K562 (cell line): ENCODE data around the gene LEMD3. TPM values are rescaled to one million over a fixed set of nuclear protein-coding genes. Genes with fewer than 3 reads are reported as not detected.

ENCODE experiments used
- BRD9 ChIP-seq: fragments of 450-650 bp; IDR thresholded peaks from 2 replicates; pipeline ENCODE4 v1.6.1; 2018; ENCODE audit warnings: low read depth; ENCODE audit not compliant: partially characterized antibody
- CHD1 ChIP-seq: fragments of 200-600 bp; sonication (generic); IDR thresholded peaks from one replicate; pipeline ENCODE4 v1.6.1; 2012; ENCODE audit warnings: mild to moderate bottlenecking, moderate library complexity, low read length, inconsistent platforms
- CREM ChIP-seq: IDR thresholded peaks from 2 replicates; pipeline ENCODE4 v1.6.1; 2014; ENCODE audit warnings: antibody characterized with exemption, low read depth
- GMEB1 ChIP-seq: fragments of 250-450 bp; sonication (Bioruptor Pico); IDR thresholded peaks from 2 replicates; pipeline ENCODE4 v1.4.0; 2020; ENCODE audit warnings: mild to moderate bottlenecking
- HDAC1 ChIP-seq, 2 experiments: fragments of 450-650 bp; IDR thresholded peaks; 2 replicates each; pipeline ENCODE4 v1.6.1; 2016 to 2017; ENCODE audit warnings: inconsistent platforms in 1 of 2, mild to moderate bottlenecking in 1 of 2, moderate library complexity in 1 of 2
- IFI16 ChIP-seq: fragments of 250-450 bp; sonication (Bioruptor Pico); IDR thresholded peaks from 2 replicates; pipeline ENCODE4 v2.1.2; 2022; ENCODE audit warnings: mild to moderate bottlenecking, inconsistent platforms
- L3MBTL2 ChIP-seq: fragments of 450-650 bp; IDR thresholded peaks from 2 replicates; pipeline ENCODE4 v1.6.1; 2016; ENCODE audit warnings: mild to moderate bottlenecking, moderate library complexity
- MXD1 ChIP-seq: fragments of 250-450 bp; sonication (Bioruptor Pico); IDR thresholded peaks from 2 replicates; pipeline ENCODE4 v1.8.0; 2021; ENCODE audit warnings: borderline replicate concordance, mild to moderate bottlenecking, moderate library complexity; ENCODE audit not compliant: poor library complexity, severe bottlenecking
- NCOA2 ChIP-seq, 2 experiments: fragments of 450-650 bp; IDR thresholded peaks; 2 replicates each; pipeline ENCODE4 v1.6.1; 2018; ENCODE audit warnings: mild to moderate bottlenecking in 2 of 2, moderate library complexity in 1 of 2; ENCODE audit not compliant: partially characterized antibody in 2 of 2
- NELFE ChIP-seq: IDR thresholded peaks from 2 replicates; pipeline ENCODE4 v1.6.1; 2011; ENCODE audit warnings: mild to moderate bottlenecking; ENCODE audit not compliant: insufficient read depth, insufficient read length
- SMAD1 ChIP-seq: fragments of 150-350 bp; IDR thresholded peaks from 2 replicates; pipeline ENCODE4 v1.6.1; 2014; ENCODE audit warnings: low read length, low read depth; ENCODE audit not compliant: partially characterized antibody
- TGIF2 ChIP-seq: sonication (generic); formaldehyde crosslinking; IDR thresholded peaks from 2 replicates; pipeline ENCODE4 v1.8.1; 2022; ENCODE audit warnings: mild to moderate bottlenecking, missing genetic modification reagents, moderate library complexity
- TRIM24 ChIP-seq, 2 experiments: fragments of 450-650 bp; IDR thresholded peaks; 2 replicates each; pipeline ENCODE4 v1.6.1; 2016
- TRIM25 ChIP-seq: fragments of 450-650 bp; IDR thresholded peaks from 2 replicates; pipeline ENCODE4 v1.7.0; 2016; ENCODE audit warnings: borderline replicate concordance
- ZBTB34 ChIP-seq: fragments of 250-450 bp; sonication (Bioruptor Pico); IDR thresholded peaks from 2 replicates; pipeline ENCODE4 v1.8.0; 2021; ENCODE audit warnings: mild to moderate bottlenecking, moderate library complexity
- ZMIZ1 ChIP-seq, 2 experiments: fragments of 150-350 bp in 1 of 2; IDR thresholded peaks; 2 replicates each; pipeline ENCODE4 v1.6.1; 2012 to 2016; ENCODE audit warnings: low read depth in 2 of 2, low read length in 2 of 2, mild to moderate bottlenecking in 1 of 2, moderate library complexity in 1 of 2
- ZNF24 ChIP-seq: fragments of 450-650 bp; IDR thresholded peaks from 2 replicates; pipeline ENCODE4 v1.6.1; 2016
- ZNF584 ChIP-seq: fragments of 200-800 bp; sonication (Bioruptor generic); IDR thresholded peaks from 2 replicates; pipeline ENCODE4 v1.6.1; 2016; ENCODE audit warnings: low read depth, mild to moderate bottlenecking, missing genetic modification characterization, missing compliant biosample characterization
- polyA plus RNA-seq, 8 experiments: library from polyadenylated mRNA; depleted of rRNA in 4 of 8; stranded (reverse) in 5 of 8; unstranded in 3 of 8; fragments of >200 nt; fragmentation: Nextera tagmentation in 2 of 8; fragmentation: Illumina TruSeq in 1 of 8; extraction: Ambion mirVana in 2 of 8; extraction: Trizol in 1 of 8; gene quantifications; 2 replicates each; pipeline versions ENCODE4 v1.2.1 to v1.2.3, GENCODE V29; 2011 to 2014; ENCODE audit warnings: inconsistent platforms in 1 of 8, missing spikeins in 1 of 8
- total RNA-seq, 7 experiments: library from RNA; depleted of rRNA in 6 of 7; stranded (reverse); fragments of >200 nt in 6 of 7; fragmentation: Illumina TruSeq in 2 of 7; extraction: Trizol in 2 of 7; gene quantifications; 2 replicates each; pipeline versions ENCODE4 v1.2.1 to v1.2.3, GENCODE V29; 2011 to 2021; ENCODE audit warnings: low replicate concordance in 1 of 7

Gene LEMD3
- total and polyA plus RNA-seq, 9 of the 15 experiments (the other 6 are each of a cell fraction or from before 2014, with no cell fraction given), result 6.8 to 37.4 (median 17.2) TPM

GRCh38 chr12:65169320-65170208, at the start of gene LEMD3 (continued):
- TF ChIP-seq ZNF24 (0 out of 2 replicates have a peak, but pooled peaks have one; percentile 2), HDAC1 (IDR thresholded peaks at IDR 0.05) (peak in 1 of 2 experiments; percentile 78; a peak in 2 of 4 replicates), ZMIZ1 (IDR thresholded peaks at IDR 0.05; ENCODE audit: low read depth in 2 of 2, low read length in 2 of 2) (no peak), NELFE (no peak), GMEB1 (CRISPR knock-in tag) (peak; percentile 58), NCOA2 (IDR thresholded peaks at IDR 0.05; ENCODE audit: partially characterized antibody in 2 of 2) (no peak), ZBTB34 (no peak), IFI16 (CRISPR knock-in tag) (no peak), TRIM24 (IDR thresholded peaks at IDR 0.05) (0 out of 4 replicates have a peak, but pooled peaks have one; percentile 1 to 28), L3MBTL2 (peak; percentile 99), CHD1 (peak; percentile 91), SMAD1 (peak; percentile 55), BRD9 (peak; percentile 20), TRIM25 (peak; percentile 6; the same call in 1 of the 2 replicates), TGIF2 (no peak), CREM (peak; percentile 98), MXD1 (no peak), ZNF584 (CRISPR knock-in tag) (no peak)
